Activated T-cell treated with anti-CD3 and anti-CD28 coated beads, Interleukin-2, amount 50 U/mL, for 24 hours (primary cell): ENCODE data around the gene STAC2.
A peak's percentile ranks its signal among the peaks of the same experiment; 100 is the strongest.

Source experiments
- DNase-seq: peaks from one replicate; pipeline ENCODE4 v3.0.0-alpha.2; 2020
- H3K27ac Mint-ChIP-seq: 2 replicates; pipeline ENCODE4 v1.8.0; 2020; ENCODE audit warnings: mild to moderate bottlenecking, mixed read lengths
- H3K27me3 Mint-ChIP-seq: 2 replicates; pipeline ENCODE4 v1.8.0; 2020; ENCODE audit warnings: mixed read lengths
- H3K36me3 Mint-ChIP-seq: 2 replicates; pipeline ENCODE4 v1.8.0; 2020; ENCODE audit warnings: low read depth, mixed read lengths
- H3K4me1 Mint-ChIP-seq: 2 replicates; pipeline ENCODE4 v1.8.0; 2020; ENCODE audit warnings: low read depth, mixed read lengths
- H3K4me3 Mint-ChIP-seq: 2 replicates; pipeline ENCODE4 v1.8.0; 2020; ENCODE audit warnings: mild to moderate bottlenecking, moderate library complexity, mixed read lengths
- H3K9me3 Mint-ChIP-seq: 2 replicates; pipeline ENCODE4 v1.8.0; 2020; ENCODE audit warnings: mixed read lengths

Gene STAC2

GRCh38 chr17:39193346-39193745 lies 32.4 kb downstream of the STAC2 start:
- Mint-ChIP-seq H3K36me3 (peaks cover 34% of the 10 kb centered on the region), H3K4me3 (no peak overlapping the region)

GRCh38 chr17:39192901-39193300 lies 32.8 kb downstream of the STAC2 start:
- peaks cover 37% of the 10 kb centered on the region for H3K36me3 Mint-ChIP-seq
- no peak for DNase-seq
- H3K27me3 Mint-ChIP-seq: no peaks in the 10 kb centered on the region
- no peak overlapping the region for H3K4me3 Mint-ChIP-seq
- no peak overlapping the region for H3K27ac Mint-ChIP-seq
- no peaks in the 10 kb centered on the region for H3K9me3 Mint-ChIP-seq
- peaks cover 19% of the 10 kb centered on the region for H3K4me1 Mint-ChIP-seq

More at GRCh38 chr17:39193346-39193745, 32.4 kb downstream of the STAC2 start:
- H3K27me3 Mint-ChIP-seq: no peaks in the 10 kb centered on the region
- peaks cover 23% of the 10 kb centered on the region for H3K4me1 Mint-ChIP-seq
- no peaks in the 10 kb centered on the region for H3K9me3 Mint-ChIP-seq
- no peak for DNase-seq
- H3K27ac Mint-ChIP-seq: no peak overlapping the region

- Mint-ChIP-seq H3K36me3 (peaks cover 47% of the 10 kb centered on the region), H3K9me3 (no peaks in the 10 kb centered on the region), H3K4me1 (peaks cover 18% of the 10 kb centered on the region), H3K27me3 (no peaks in the 10 kb centered on the region), H3K27ac (no peak overlapping the region), H3K4me3 (no peak overlapping the region)
- no peak for DNase-seq
Measured at GRCh38 chr17:39191750-39192510, 33.8 kb downstream of the STAC2 start.

GRCh38 chr17:39187152-39187830 lies 38.5 kb downstream of the STAC2 start:
- Mint-ChIP-seq H3K27ac (no peak overlapping the region), H3K4me1 (no peaks in the 10 kb centered on the region), H3K9me3 (no peaks in the 10 kb centered on the region), H3K27me3 (no peaks in the 10 kb centered on the region), H3K4me3 (no peak overlapping the region), H3K36me3 (peaks cover 68% of the 10 kb centered on the region)
- DNase-seq: no peak

GRCh38 chr17:39186481-39187002 lies 39.2 kb downstream of the STAC2 start:
- Mint-ChIP-seq H3K4me3 (no peak overlapping the region), H3K4me1 (no peaks in the 10 kb centered on the region), H3K36me3 (peaks cover 67% of the 10 kb centered on the region), H3K27me3 (no peaks in the 10 kb centered on the region), H3K27ac (no peak overlapping the region), H3K9me3 (no peaks in the 10 kb centered on the region)
- no peak for DNase-seq

- no peaks in the 10 kb centered on the region for H3K27me3 Mint-ChIP-seq
- no peak for DNase-seq
- H3K27ac Mint-ChIP-seq: no peak overlapping the region
- peaks cover 70% of the 10 kb centered on the region for H3K36me3 Mint-ChIP-seq
- no peak overlapping the region for H3K4me3 Mint-ChIP-seq
- H3K9me3 Mint-ChIP-seq: no peaks in the 10 kb centered on the region
- no peaks in the 10 kb centered on the region for H3K4me1 Mint-ChIP-seq
Measured at GRCh38 chr17:39183720-39184119, 42.0 kb downstream of the STAC2 start.

- Mint-ChIP-seq H3K27ac (no peak overlapping the region), H3K4me3 (no peak overlapping the region), H3K36me3 (peaks cover 69% of the 10 kb centered on the region), H3K4me1 (no peaks in the 10 kb centered on the region), H3K9me3 (no peaks in the 10 kb centered on the region), H3K27me3 (no peaks in the 10 kb centered on the region)
- no peak for DNase-seq
Measured at GRCh38 chr17:39183045-39183444, 42.7 kb downstream of the STAC2 start.

- H3K27ac Mint-ChIP-seq: no peak overlapping the region
- H3K27me3 Mint-ChIP-seq: no peaks in the 10 kb centered on the region
- H3K9me3 Mint-ChIP-seq: no peaks in the 10 kb centered on the region
- DNase-seq: no peak
- H3K4me1 Mint-ChIP-seq: no peaks in the 10 kb centered on the region
- peaks cover 69% of the 10 kb centered on the region for H3K36me3 Mint-ChIP-seq
- no peak overlapping the region for H3K4me3 Mint-ChIP-seq
Measured at GRCh38 chr17:39181303-39181702, 44.4 kb downstream of the STAC2 start.

- Mint-ChIP-seq H3K36me3 (peaks cover 62% of the 10 kb centered on the region), H3K27me3 (no peaks in the 10 kb centered on the region), H3K4me3 (no peak overlapping the region), H3K4me1 (peaks cover 4% of the 10 kb centered on the region), H3K27ac (no peak overlapping the region), H3K9me3 (no peaks in the 10 kb centered on the region)
- DNase-seq: no peak
Measured at GRCh38 chr17:39178536-39178935, 47.2 kb downstream of the STAC2 start.

GRCh38 chr17:39177256-39177655 lies 48.5 kb downstream of the STAC2 start:
- Mint-ChIP-seq H3K4me1 (peaks cover 9% of the 10 kb centered on the region), H3K4me3 (no peak overlapping the region), H3K9me3 (no peaks in the 10 kb centered on the region), H3K27me3 (no peaks in the 10 kb centered on the region), H3K36me3 (peaks cover 52% of the 10 kb centered on the region), H3K27ac (no peak overlapping the region)
- DNase-seq: no peak

GRCh38 chr17:39175695-39176093 lies 50.1 kb downstream of the STAC2 start:
- H3K4me3 Mint-ChIP-seq: no peak overlapping the region
- no peaks in the 10 kb centered on the region for H3K9me3 Mint-ChIP-seq
- peaks cover 9% of the 10 kb centered on the region for H3K4me1 Mint-ChIP-seq
- no peak overlapping the region for H3K27ac Mint-ChIP-seq
- DNase-seq: no peak
- H3K27me3 Mint-ChIP-seq: no peaks in the 10 kb centered on the region
- peaks cover 43% of the 10 kb centered on the region for H3K36me3 Mint-ChIP-seq

- DNase-seq: peak; percentile 79
- no peak overlapping the region for H3K4me3 Mint-ChIP-seq
- no peak overlapping the region for H3K27ac Mint-ChIP-seq
Measured at GRCh38 chr17:39174920-39175694, 50.6 kb downstream of the STAC2 start.

GRCh38 chr17:39173526-39174274 lies 52.0 kb downstream of the STAC2 start:
- peaks cover 3% of the 10 kb centered on the region for H3K9me3 Mint-ChIP-seq
- H3K27me3 Mint-ChIP-seq: peaks cover 7% of the 10 kb centered on the region
- no peak overlapping the region for H3K27ac Mint-ChIP-seq
- peaks cover 36% of the 10 kb centered on the region for H3K36me3 Mint-ChIP-seq
- no peak for DNase-seq
- H3K4me1 Mint-ChIP-seq: peaks cover 9% of the 10 kb centered on the region
- H3K4me3 Mint-ChIP-seq: no peak overlapping the region

More at GRCh38 chr17:39174920-39175694, 50.6 kb downstream of the STAC2 start:
- Mint-ChIP-seq H3K4me1 (peaks cover 9% of the 10 kb centered on the region), H3K9me3 (no peaks in the 10 kb centered on the region), H3K27me3 (peaks cover 2% of the 10 kb centered on the region), H3K36me3 (peaks cover 43% of the 10 kb centered on the region)

- Mint-ChIP-seq H3K27me3 (peaks cover 10% of the 10 kb centered on the region), H3K9me3 (peaks cover 6% of the 10 kb centered on the region), H3K36me3 (peaks cover 32% of the 10 kb centered on the region), H3K4me3 (no peak overlapping the region), H3K27ac (no peak overlapping the region), H3K4me1 (peaks cover 9% of the 10 kb centered on the region)
- no peak for DNase-seq
Measured at GRCh38 chr17:39173080-39173479, 52.7 kb downstream of the STAC2 start.
